HG02981 (cell line): ENCODE data around the gene PTPRE.

Experiments used
- ATAC-seq: cut with Tn5 transposase; IDR thresholded peaks from one replicate; pipeline ENCODE4 v1.9.1; 2021; ENCODE audit warnings: mild to moderate bottlenecking, moderate library complexity; ENCODE audit not compliant: unreplicated experiment

The PTPRE gene

DNA sequence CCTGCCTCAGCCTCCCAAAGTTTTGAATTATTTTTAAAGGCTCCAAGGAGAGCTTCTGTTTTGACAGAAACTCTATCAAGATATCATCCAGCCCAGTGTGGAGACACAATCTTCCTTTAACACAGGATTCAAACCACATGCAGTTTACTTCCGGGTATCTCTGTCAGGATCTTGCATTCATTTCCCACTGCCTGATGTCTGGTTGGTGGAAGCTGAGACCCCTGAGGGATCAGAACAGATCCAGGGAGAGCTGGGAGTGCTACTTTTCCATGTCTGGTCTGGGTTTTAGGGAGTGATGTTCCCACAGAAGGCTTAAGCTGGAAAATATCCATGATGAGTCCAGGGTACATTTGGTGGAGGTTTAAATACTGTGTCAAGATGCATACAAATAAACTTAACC lies 16.7 kb downstream of the PTPRE start:
- no peak for ATAC-seq

DNA sequence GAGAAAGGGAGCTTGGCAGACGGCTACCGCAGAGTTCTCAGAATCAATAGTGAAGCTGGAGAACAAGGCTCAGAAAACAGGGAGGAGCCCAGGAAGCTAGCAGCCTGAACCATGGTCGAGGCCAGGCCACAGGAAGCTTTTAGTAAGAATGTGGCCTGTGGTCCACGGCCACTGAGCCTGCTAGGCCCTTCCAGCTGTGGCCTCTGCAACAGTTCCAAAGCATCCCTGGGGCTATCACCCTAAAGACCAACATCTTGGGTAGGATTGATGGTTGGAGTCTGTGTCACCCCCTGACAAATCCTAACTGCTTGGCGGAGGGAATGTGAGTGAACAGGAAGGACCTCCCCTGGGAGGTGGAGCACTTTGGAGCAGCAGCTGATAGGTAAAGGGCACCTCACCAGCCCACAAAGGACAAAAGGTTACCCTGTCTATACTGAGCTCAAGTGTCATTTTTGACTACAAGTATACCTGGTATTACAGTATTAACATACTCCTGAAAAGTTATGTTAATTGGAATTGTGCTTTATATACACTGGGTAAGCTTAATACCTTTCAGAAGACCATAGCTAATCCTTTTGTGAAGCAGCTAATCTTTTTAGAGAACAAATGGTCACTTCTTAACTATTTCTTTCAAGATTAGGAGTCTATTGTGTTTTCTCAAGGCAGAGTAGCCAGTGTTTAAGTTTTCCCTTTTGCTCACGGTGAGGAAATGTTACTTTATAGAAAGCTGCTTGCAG lies 18.7 kb downstream of the PTPRE start:
- ATAC-seq, result no peak

DNA sequence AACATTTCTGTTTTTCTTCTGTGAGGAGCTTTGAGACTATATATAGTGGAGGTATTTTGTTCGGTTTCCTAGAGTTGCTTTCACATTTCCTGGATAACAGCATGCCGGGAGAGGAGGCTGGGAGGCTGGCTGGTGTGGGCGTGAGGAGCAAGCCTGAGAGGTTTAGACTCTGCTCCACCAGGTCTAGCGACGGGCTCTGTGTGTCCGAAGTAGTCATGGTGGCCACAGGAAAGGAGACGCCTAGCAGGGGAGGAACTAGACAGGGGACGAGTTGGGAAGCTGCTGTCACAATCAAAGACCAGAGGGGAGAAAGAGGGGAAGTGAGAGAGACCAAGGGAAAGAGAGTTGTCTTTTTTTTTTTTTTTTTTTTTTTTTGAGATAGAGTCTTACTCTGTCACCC lies 19.6 kb downstream of the PTPRE start:
- ATAC-seq, result no peak

DNA sequence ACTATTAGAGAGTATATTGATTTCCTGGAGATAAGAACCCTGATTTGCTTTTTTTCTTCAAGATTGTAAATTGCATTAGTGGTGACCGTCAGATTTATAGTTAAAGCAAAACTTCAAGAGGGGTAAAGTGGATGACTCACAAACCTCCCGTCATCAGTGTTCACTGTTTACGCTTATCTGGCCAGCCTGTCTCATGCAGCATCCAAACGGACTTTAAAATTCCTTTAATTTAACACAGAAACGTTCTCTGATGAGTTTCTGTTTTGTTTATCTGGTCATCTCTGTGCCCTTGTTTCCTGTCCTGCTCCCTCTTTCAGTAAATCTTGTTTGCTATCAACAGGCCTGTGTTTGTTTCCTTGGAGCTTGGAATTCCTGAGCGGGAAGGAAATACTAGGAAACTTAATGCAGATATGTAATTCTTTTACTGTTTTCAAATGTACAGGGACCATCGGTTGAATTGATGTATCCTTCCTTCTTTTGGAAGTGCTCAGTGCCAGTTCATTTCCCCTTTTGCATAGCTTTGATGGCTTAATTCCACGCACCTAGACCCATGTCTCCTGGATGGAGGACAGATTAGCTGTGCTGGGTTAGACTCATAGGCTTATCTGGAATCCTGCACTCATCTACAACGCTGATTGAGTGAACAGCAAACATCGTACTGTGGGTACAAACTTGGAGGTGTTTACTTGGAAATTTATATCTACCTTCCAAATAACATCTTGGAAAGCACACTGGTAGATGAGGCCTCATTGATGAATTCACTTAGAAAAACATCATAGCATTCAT lies 21.3 kb downstream of the PTPRE start:
- ATAC-seq, result no peak

- ATAC-seq, result no peak
These were observed 25.8 kb downstream of the PTPRE start for GRCh38 chr10:127932521-127933270.

DNA sequence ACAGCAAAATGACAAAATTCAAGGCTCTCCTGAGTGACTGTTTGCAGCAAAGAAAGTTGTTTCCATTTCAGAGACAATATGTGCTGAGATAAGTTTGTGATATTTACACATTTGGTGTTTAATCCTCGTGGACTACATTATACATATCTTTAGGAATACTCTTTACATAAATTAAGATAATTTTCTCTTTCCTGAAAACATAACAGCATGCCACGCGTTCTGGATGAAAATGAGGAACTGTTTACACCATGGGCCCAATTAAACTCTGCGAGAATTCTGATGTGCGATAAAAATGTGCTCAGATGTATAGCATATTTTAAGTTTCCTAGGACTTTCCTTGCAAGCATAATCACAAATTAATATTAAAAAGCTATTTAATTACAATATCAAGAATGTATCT lies 26.4 kb downstream of the PTPRE start:
- ATAC-seq, result no peak

DNA sequence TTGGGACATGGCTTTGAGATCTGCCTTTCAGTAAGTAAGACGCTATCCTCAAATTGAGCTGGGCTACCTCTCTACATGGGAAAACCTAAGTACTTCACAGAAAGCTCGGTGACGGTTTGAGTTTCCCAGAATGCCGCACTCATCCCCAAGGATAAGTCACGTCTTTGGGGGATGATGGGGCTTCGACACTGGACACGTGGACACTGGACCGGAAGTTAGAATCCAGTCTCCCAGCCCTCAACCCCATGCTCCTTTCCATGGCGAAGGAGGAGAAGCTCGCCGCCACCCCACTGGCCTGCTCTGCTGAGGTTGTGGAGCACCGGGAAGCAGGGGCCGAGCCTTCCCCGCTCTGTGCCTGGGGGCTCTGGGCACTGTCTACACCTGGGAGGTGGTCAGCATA lies 27.5 kb downstream of the PTPRE start:
- no peak for ATAC-seq

DNA sequence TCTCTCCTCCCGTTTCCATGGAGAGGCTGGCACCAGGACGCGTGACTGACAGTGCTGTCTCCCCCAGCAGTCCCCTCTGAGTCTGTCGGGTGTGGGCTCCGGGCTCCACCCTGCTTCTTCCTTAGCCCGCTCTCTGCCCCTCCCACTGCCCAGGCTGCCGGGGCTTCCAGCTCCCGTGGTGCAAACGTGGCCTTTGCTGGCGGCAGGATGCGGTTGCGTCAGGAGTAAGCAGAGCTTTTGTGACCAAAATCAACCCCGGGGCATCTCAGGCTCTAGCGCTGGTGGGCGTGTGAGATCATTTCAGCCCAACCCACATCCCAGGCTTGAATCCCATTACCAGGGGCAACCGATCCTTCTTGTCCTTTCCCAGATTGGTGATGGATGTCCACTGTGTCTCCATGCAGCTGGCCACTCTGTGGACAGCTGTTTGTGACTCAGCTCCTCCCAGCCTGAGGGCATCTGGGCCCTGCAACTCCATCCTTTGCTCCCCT lies 28.2 kb downstream of the PTPRE start:
- no peak for ATAC-seq

DNA sequence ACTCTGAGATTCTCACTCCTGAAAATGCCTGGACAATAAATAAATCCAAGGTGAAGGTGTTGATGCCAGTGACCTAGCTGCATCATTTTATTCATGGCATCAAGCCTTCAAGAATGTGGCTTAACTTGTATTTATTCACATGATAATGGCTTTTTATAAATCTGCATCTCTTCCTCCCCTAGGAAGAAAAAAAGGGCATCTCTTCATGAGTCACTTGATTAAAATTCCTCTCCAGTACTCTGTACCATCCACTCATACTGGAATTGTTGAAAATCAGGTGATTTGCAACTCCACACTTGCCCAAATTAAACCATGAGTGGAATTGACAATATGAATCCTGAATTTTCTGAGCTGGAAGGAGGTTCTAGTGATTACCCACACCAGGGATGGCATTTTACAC lies 30.2 kb downstream of the PTPRE start:
- no peak for ATAC-seq

- no peak for ATAC-seq
These were observed 31.1 kb downstream of the PTPRE start for GRCh38 chr10:127937915-127938463.

DNA sequence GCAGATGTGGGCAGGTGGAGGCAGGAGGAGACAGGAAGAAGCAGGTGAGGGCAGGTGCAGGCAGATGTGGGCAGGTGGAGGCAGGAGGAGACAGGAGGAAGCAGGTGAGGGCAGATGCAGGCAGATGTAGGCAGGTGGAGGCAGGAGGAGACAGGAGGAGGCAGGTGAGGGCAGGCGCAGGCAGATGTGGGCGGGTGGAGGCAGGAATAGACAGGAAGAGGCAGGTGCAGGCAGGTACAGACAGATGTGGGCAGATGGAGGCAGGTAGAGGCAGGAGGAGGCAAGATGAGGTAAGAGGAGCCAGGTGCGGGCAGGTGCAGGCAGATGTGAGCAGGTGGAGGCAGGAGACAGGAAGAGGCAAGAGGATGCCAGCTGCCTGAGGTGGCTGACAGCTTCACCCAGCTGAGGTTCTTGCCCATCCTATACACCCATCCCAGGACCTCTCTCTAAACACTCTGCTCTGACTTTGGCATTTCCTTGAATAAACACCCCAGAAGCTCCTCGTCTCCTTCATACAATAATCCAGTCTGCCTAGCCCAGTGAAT lies 33.0 kb downstream of the PTPRE start:
- no peak for ATAC-seq

DNA sequence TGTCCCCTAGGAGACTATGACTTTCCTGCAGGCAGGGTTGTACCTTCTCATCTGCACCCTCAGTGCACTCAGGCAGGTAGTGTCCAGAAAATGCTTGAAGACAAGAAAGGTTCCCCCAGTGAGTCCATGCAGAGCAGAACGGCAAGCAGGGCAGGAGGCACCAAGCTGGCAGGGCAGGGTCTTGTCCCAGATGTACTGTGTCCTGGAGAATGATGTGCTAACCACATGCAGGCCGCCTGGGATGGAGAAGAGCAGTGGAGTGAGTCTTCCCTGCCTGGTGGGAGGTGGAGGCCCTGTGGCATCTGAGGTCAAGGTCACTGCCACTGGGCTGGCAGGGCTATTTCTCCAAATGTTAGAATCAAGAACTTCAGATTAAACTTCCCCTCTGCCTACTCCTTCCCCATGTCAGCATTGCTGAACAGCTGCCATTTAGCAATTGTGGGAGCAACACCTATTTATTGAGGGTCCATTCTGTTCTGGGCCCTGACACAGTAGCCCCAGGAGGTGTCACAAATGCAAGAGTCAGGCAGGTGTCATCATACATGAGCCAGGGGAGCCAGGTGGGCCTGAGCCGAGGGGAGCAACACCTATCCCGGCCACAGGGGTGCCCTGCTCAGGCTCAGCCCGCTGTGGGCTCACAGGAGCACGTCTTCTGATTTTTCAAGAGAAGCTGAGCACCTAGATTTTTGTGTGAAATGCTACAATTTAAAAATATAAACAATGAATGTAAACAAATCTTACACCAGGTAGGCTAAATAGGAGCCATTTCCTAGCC lies 34.1 kb downstream of the PTPRE start:
- ATAC-seq, result no peak

DNA sequence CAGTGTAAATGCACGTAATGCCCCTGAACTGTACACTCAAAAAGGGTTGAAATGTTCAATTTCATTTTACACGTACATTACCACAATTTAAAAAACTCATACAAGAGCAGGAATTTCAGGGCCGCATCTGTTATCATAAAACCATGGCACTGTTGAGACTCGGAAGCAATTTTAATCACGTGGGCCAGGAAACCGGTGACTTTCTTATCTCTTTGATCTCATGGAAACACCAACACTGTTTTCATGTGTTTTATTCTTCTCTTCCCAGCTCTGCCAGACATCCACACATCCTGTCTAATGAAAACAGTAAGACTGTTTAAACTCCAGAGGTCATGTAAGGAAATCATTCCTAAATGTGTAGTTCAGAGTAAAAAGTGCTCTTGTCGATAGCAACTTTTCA lies 35.9 kb downstream of the PTPRE start:
- no peak for ATAC-seq

DNA sequence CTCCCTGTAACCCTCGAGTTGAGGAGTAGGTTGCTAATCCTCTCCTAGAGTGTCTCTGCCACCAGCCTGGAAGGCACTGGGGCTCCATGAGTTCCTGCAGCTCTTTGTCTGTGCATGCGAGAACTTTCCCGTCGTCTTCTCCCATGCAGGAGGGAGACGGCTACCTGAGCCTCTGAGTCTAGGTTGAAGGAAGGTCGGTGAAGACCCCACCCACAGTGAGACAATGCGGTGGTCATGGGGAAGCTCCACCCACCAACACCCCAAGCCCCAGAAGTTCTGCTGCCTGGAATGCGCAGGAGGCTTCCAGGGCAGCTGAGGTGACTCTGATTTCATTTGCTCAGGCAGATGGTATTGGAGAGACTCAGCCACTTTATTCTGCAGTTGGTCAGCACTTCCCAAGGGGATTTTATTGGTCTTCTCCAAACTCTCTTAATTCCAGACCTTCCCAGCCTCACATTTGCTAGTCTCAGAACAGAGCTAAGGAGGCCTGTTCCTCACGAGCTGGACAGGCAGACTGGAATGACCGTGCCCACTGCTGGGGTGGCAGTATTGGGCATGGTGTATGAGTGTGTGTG lies 36.5 kb downstream of the PTPRE start:
- ATAC-seq, result no peak

DNA sequence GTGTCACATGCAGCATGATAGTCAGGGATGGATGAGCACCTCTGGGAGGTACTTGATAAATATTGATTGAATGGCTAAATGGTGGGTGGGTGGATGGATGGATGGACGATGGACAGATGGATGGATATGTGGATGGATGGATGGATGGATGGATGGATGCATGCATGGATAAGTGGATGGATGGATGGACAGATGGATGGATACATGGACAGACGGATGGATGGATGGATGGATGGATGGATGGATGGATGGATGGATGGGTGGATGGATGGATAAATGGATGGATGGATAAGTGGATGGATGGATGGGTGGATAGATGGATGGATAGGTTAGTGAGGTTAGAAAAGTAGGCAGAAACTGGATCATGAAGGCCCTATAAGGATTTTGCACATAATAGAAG lies 37.4 kb downstream of the PTPRE start:
- no peak for ATAC-seq

DNA sequence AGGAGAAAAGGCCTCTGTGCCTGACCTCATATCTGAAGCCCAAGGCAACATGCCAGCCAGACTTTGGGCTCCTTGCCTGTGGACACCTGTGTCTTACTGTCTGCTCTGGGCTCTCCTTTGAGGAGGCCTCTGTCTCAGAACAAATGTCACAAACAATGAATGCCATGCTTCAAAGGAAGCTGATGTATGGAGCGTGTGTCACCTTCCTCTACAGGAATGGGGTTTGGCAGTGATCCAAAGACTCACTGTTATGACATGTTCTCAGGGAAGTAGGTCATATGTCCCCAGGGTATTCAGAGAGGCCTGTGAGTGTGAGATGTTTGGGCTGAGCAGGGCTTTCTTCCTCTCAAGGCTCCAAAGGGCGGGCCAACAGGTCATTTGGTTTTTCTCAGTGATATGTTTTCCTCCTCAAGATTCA lies 38.4 kb downstream of the PTPRE start:
- ATAC-seq, result no peak

DNA sequence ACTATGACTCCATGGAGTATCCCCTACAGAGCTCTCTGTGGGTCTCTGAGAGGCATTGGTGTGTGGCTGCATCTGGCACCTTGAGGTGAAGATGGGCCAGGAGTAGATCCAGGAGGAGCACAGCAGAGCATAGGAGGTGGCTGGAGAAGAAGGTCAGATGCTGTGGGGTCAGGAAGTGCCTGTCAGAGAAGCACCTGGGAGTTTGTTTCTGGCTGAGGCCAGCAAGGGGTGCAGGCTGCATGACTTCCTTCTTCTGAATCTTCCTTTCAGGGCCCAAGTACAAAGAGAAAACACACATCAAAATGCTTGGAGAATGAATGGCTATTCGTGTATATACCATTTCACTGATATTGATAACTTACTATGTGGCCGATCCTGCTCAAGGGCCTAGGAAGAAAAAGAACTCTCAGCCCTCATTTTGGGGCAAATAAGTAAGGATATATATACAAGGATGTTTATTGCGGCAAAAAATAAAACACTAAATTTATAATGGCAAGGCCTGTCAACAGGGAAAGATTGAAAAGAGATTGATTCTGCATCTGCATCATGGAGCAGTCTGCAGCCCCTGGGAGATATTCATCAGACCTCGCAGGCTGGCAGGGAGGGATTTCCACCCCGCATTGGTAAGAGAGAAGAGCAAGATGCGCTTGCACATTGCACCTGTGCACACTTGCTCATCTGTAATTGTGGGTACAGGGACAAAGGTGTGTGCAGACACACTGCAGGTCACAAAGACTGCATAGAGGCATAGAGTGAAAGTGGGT lies 39.2 kb downstream of the PTPRE start:
- no peak for ATAC-seq

DNA sequence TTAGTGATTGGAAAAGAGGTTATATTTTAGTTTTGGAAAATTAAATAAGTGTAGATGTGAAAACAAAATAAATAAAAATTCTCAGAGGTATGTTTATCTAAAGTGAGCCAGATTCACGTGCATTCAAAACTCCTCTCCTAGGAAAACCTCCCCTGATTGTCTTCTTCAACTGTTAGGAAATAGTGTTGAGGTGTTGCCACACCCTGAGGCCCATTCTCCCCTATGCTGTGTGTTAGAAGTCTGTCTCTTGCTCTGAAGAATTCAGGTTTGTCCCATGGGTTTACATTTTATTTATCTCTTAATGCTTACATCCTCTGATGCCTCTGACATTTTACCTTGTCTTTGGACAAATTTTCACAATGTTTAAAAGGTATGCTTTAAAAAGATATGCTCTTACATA lies 40.3 kb downstream of the PTPRE start:
- ATAC-seq, result no peak

- no peak for ATAC-seq
These were observed 41.9 kb downstream of the PTPRE start for GRCh38 chr10:127948791-127949190.
